ENCODE measurements around the gene GOLIM4.
A peak's percentile ranks its signal among the peaks of the same experiment; 100 is the strongest.
"Not testable (repeated sequence)": the region's sequence is repeated elsewhere in the genome, so short reads cannot be mapped to it uniquely, and the experiment has no call there.

The GOLIM4 gene

DNA sequence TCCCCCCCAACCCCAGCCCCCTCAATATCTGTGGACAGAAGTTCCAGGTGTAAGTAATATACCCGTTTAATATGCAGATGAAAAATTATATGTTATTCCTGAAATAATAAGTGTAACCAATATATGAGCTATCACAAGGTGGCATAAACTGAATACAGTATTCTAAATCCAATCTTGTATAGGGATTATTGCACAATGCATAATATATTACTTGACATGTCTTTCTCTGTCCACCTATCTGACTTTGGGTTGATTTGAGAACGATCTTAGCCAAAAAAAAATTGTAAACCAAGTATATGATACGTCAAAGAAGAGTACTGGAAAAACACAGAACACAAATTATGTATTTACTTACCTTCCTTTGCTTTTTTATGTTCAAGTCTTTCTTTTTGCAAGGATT, 47.8 kb downstream of the GOLIM4 start:
- no peak for DNase-seq

DNA sequence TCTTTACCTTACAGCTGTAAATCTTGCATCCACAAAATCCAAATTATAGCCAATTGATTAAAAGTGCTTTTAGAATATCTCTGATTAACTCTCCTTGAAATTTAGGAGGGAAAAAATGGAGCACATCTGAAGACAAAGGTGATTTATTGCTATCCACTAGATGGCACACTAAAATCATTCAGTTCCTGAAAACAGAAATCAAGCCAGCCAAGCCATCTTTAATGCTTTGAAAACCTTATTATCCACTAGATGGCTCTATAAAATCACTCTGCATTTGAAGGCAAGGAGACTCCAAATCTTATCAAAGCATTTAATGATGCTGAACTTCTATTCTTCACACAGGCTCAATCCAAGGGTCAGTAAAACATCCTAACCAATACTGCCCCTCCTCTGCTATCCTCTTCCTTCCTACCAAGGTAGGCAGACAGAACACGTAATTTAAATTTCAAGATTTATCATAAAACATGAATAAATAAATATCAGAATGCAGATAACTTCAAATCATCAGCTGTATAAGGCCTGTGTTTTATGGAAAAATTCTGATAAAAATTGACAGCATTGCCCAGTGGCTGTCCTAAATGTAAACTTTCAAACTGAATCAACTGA, 48.4 kb downstream of the GOLIM4 start:
- DNase-seq, result peak; percentile 80

DNA sequence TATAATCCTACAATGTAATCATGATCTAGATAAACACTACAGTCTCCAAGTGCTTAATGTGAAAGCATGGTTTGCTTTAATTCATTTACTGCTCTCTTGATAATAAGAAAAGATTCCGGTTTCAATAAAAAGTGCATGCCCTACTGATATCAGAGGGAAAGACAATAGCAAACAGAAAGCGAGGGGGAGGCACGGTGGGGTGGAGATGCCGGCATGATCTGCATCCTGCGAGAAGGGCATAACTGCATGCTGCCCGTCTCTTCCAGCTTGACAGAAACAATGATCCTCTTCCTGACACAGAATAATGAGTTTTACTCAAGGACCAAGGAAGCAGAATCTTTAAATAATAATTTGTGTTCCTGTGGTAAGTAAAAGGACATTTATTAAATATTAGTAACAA, 51.7 kb downstream of the GOLIM4 start:
- no peak for DNase-seq

DNA sequence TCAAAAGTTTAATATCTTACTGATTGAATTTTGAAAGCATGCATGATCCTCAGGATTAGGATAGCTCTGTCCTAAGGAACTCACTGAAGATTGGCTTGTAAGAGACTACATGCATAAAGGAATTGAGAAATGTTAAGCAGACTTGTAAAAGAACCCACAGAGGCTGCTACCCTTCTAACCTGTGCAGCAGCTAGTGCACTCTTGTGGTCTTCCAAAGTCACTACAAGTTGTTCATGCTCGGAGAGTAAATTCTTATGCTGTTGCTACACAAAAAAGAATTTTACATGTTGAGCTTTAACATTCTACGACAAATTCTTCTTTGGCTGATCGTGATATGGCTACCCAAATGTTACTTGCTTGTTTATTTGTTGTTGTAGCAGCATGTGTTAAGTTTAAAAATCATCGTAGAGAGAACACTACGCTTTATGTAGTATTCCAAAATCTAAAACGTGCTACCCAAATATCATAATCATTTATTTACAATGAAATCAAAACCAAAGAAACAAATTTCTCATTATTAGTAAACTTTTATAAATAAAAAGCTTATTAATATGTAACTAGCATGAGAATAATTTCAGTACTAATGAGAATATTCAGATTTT, 55.0 kb downstream of the GOLIM4 start:
- peak; percentile 58 for DNase-seq

DNA sequence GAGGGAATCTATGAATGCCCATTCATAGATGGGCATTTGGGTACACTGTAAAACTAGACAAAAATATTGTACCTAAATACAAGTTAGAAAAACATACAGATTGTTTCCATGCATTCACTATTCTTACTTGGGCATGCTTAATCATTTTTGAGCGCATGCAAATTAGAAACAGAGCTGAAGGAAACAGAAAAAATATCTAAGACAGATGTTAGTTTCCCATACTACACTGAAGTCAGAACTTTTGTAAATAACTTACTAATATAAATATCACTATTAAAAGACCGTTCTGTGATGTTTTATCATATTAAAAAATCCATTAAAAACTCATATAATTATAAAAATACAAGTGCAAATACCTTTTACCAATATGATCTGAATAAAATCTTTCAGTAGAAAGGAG, 58.7 kb downstream of the GOLIM4 start:
- no peak for DNase-seq

DNA sequence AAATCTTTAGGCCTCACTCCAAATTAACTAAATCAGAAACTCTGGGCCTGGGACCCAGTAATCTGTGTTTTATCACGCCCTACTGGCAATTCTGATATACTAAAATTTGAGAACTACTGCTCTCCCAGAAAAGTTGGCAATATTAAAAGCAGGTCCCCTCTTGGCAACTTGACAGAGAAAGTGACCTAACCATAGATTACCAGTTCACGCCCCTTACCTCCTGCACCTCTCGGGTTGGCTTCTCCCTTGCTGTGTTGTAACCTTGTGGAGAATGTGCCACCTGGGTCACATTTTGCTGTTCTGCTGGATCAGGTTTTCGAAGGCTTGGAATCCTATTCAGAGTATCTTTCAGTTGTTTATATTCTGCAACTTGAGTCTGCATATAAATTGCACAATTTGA, 59.1 kb downstream of the GOLIM4 start:
- no peak for DNase-seq

DNA sequence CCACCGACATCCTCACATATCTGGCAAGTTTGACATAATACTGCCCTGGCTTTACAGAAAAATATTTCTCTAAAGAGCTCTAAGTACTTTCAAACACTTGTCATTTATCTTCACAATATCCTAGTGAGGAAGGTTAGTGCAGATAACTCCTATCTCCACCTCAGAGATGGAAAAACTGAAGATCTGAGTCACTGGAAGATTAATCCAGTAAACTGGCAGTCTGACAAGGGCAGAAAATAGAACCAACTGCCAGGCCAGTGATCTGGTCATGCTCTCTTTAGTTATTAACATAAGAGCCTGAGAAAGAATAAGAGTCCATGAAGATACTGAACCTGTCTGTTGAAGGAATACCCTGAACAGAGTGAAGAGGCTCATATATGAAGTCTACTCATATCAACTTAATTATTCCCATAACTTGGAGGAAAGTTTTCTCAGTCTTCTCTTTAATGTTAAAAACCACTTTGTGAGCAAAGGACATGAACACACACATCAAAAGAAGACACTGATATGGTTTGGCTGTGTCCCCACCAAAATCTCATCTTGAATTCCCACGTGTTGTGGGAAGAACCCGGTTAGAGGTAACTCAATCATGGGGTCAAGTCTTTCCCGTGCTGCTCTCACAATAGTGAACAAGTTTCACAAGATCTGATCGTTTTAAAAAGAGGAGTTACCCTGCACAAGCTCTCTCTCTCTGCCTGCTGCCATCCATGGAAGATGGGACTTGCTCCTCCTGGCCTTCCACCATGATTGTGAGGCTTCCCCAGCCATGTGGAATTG, 61.4 kb downstream of the GOLIM4 start:
- peak; percentile 44 for DNase-seq

DNA sequence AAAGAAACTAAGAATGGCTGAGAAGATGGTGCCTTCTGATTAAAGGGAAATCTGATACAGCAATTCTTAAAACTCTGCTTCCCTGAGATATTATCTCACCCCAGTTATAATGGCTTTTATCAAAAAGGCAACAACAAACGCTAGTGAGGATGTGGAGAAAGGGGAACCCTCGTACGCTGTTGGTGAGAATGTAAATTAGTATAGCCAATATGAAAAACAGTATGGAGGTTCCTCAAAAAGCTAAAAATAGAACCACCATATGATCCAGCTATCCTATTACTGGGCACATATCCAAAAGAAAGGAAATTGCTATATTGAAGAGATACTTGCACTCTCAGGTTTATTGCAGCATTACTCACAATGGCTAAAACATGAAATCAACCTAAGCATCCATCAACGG, 65.1 kb downstream of the GOLIM4 start:
- DNase-seq, result peak; percentile 13

DNA sequence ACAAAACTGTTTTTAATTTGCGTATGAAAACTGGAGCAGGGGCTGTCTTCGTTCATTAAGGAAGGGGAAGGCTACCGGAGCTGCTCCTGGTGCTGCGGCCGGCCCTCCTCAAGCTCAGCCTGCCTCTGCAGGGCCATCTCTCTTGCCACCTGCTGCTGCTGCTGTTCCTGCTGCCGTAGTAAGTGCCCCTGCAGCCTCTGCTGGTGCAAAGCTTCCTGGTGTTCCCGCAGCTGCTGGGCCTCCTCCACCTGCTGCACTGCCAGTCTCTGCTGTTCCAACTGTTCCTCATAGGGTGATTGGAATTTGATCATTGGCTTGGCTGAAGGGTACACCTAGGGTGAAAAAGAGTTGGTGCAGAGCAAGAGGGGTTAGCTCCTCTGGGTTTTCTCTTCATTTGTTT, 66.0 kb downstream of the GOLIM4 start:
- DNase-seq, result no peak

DNA sequence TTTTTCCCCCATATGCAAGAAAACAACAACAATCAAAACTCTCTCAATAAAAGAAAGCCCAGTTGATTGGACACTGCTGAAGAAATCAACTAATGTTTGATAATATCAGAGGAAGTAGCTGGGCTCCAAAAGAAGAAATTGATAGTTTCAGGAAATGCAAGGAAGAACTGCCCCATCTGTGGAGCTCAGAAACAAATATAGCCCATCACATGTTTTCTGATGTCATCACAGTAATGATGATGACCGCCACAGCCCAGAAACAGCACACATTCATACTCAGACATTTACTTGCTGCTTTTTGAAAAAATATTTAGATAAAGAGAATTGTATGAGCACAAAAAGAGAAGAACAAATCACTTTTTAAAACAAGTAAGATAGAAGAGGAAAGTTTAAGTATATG, 67.6 kb downstream of the GOLIM4 start:
- DNase-seq, result no peak

DNA sequence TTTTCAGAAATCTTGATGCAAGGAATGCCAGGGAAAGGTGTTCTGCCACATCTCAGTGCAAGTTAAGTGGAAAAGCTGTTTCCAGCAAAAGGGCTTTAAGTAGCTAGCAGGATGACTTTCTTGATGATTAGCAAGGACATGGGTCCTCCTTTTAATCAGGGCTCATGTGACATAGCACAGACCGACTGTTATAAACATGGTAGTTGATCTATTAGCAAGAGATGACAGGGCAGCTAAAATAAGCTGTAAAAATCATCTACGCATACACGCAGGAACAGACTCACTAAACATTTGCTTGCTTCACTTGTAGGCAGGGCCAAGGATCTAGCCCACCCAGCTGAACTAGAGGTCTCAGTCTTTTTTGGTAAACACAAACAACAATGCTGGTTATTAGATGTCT, 69.0 kb downstream of the GOLIM4 start:
- DNase-seq, result no peak

DNA sequence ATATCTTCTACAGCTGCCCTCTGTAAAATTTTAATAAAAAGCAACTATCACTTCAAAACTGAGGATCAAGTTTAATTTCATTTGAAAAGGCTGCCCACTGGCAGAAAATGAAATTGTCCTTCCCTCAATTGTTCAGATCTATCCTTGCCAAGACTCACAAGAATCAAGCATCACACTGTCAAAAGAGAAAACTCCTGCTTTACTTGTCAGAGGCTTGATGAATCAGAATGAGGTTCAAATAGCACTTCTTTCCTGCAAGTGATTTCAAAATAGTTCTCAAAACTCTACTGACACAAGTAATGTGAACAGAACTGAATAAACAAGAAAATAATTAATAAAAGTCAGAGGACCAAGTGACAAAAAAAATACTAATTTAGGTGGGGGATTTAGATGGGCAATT, 70.6 kb downstream of the GOLIM4 start:
- DNase-seq, result peak; percentile 7

DNA sequence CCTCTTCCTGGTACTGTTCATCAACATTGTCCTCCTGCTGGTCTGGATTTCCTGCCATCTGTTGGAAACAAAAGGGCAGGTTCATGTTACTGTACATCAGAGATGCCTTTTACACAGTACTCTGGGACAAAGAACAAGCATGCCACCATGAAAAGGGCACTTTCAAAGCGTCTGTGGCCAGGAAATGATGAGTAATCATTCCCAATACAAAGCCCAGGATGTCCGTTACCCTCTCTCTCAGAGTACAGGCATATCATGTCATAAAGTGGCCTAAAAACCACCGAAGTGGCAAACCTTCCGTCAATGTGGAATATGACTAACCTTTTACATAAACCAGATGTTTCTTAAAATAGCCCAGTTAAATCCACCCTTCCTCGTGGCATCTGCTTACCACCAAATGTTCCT, 71.2 kb downstream of the GOLIM4 start:
- peak; percentile 78 for DNase-seq

DNA sequence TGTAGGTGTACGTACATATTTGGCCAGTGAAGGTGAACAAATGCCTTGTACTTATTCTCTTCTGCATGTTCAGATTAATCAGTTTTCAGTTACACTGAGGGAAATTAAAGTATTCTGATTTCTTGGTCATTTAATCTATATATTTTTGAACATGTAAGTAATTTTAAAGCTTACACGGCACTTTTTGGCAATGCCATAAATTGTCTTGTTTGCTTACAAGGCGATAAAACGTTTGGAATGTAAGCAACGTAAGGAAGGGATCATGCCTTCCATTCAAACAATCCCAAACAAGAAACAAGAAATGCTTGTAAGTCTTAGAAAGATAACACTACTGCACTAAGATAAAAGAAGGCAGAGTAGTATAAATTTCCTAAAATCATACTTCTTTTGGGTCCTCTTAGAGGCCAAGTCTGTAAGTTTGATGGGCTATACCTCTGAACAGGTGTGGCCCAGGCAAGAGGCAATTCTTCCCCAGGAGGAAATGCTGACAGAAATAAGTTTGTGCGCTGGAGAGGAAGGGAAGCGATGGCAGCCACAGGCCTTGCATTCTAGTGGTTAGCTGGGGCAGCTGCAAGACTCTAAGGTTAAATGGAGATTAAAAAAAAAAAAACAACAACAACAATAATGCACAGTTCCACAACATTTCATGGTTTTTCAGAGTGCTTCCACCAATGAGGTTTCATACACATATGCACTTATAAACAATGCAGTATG, 73.8 kb downstream of the GOLIM4 start:
- no peak for DNase-seq

DNA sequence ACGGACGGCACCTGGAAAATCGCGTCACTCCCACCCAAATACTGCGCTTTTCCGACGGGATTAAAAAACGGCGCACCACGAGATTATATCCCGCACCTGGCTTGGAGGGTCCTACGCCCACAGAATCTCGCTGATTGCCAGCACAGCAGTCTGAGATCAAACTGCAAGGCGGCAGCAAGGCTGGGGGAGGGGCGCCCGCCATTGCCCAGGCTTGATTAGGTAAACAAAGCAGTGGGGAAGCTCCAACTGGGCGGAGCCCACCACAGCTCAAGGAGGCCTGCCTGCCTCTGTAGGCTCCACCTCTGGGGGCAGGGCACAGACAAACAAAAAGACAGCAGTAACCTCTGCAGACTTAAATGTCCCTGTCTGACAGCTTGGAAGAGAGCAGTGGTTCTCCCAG, 84.4 kb downstream of the GOLIM4 start:
- not testable (repeated sequence) for DNase-seq

DNA sequence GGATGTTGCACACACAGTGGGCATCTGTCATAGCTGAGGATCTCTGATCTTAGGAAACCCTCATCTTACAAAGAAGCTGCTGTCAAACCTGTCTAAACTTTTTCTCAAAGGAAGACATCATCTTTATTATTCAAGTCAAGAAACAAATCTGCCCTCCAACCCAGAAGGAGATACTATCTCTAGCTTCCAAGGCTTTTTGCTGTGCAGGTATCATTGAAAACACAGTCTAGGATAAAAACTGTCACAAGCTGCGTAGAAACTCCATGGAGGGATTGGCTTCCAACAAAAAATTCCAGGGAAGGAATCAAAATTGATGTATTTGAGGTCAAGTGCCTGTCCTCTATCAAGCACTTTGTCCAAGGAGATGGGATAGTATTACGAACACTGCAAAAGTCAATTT, 89.1 kb downstream of the GOLIM4 start:
- no peak for DNase-seq

DNA sequence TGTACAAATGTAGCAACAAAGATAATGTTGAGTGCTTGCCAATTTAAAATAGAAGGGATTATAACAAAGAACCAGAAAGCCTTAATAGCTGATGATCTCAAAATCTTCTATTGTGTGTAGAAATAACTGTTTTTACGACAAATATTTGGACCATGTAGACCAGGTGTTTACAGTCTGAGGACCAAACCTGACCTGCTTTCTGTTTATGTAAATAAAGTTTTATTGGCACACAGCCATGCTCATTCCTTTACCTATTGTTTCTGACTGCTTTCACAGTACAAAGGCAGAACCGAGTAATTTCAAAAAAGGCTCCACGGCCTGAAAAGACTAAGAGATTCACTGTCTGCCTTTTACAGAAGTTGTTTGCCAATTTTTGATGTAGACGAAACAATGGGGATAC, 91.8 kb downstream of the GOLIM4 start:
- DNase-seq, result no peak

DNA sequence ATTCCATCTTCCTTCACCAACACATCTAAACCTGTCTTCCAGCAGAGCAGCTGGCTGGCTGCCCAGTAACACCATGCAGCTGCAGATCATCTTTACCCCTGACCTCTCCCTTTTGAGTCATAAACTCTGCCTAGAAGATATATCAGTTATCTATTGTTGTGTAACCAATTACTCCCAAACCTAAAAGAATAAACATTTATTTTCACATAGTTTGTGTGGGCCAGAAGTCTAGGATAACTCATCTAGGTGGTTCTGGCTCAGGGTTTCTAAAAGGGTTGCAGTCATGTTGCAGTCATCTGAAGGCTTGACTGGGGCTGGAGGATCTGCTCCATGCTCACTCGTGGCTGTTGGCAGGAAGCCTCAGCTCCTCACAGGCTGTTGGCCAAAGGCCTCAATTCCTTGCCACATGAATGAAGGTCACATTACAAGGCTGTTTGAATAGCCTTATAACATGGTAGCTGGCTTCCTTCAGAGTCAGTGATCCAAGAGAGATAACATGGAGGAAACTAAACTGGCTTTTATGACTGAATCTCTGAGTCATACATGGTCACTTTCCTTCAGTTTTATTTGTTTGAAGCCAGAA, 92.8 kb downstream of the GOLIM4 start:
- peak; percentile 4 for DNase-seq

DNA sequence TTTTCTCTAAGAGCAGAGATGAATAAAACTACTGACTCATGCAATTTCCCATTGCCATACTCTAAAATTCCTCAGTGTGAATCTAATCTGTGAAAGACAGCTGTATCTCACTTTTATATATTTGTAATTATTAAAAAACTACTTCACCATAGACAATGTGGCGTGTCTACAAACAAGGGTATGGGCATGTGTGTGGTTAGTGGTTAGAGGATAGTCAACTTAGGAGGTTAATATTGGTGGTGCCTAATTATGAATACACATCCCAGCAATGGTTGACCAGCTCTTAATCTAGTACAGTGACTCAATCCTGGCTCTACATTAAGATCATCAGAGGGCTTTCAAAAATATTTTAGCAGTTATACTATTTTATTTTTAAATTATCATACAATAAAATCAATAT, 94.5 kb downstream of the GOLIM4 start:
- no peak for DNase-seq

DNA sequence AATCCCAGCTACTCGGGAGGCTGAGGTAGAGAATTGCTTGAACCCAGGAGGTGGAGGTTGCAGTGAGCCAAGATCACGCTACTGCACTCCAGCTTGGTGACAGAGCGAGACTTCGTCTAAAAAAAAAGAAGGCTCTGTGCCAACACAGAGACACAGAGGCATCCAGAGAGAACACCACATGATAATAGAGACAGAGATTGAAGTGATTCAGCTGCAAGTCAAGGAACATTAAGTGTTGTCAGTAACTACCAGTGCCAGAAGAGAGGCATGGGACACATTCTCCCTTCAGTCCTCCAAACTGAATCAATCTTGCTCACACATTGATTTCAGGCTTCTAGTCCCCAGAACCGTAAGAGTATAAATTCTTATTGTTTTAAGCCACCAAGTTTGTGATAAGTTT, 97.5 kb downstream of the GOLIM4 start:
- DNase-seq, result no peak

DNA sequence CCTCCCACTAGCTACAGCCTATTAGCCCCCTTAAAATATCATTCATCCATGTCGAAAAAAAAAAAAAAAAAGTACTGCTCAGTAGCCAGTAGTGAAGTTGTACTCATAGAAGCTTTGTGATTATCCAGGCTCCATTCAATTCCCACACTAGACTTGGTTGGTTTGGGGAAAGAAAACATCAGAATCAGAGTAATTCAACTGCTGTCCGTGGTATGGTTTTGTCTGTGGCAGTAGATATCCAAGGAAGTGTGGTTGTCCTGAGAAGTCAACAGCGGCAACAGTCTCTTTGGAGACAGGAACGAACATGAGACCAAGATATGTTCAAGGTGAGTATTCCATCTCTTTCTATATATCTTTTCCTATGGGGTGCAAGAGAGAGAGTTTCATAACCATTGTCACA, 99.2 kb downstream of the GOLIM4 start:
- DNase-seq, result no peak

DNA sequence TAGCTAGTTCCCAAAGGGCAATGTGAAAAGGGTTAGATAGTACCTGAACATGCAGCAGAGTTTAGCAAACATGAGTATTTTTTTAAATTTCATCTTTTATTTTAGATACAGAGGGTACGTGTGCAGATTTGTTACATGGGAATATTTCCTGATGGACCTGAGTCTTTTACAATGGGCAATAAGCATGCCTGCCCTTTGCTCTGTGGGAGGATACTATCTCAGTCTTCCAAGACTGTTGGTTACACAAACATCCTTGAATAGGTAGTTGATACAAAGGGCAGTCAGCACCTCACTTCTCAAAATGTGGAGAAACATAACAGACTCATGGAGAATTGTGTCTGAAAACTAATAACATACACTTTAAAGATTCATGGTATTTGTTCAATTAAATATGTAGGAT, 103.3 kb downstream of the GOLIM4 start:
- DNase-seq, result no peak

DNA sequence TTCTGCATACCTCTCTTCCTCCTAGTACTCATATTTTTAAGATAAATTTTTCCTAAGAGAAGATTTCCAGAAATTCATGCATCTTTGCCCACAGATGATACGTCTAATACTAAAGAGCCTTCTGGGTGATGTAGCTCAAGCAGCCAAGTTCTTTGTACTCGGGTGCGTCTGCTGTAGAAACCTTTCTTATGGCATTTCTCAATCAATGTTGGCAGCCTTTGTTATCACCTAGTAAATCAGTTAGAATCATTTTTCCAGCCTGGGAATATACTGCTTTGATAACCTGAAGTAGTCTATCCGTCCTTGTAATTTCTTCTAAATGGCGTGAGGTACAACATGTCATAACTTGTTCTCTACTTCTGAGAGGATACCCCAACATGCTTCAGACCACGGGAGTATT, 104.5 kb downstream of the GOLIM4 start:
- no peak for DNase-seq

Data from fibroblast of skin of abdomen (primary cell).